ENCODE measurements around the gene ARSH.

Gene ARSH

DNA sequence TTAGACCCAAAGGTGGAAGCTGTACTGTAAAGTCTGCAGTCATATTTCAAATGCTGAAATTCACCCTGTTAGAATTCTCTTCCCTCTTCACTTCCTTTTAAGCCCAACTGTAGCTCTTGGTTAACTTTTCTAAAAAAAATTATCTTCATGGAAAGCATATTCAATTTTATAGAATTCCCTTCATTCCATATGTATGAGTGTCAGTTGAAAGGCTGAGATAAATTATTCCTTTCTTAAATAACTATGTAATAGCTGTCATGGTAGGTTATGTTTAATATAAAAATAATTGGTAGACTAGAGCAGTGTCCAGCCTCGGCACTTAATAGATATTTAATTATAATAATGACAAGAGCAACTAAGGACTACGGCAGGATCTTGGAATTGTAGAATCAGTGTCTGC, 16.8 kb upstream of the ARSH start:
- DNase-seq (ENCODE audit: low read depth), result no peak
- no peak for TF ChIP-seq CTCF (IDR thresholded peaks at IDR 0.05; ENCODE audit: insufficient read depth, low read depth, low read length, missing control alignments)
- H3K4me3 ChIP-seq (ENCODE audit: low read depth, low read length), result no peak overlapping the region

GRCh38 chrX:3010532-3010931, 4.2 kb downstream of the ARSH start:
- no peak for TF ChIP-seq CTCF (IDR thresholded peaks at IDR 0.05; ENCODE audit: insufficient read depth, low read depth, low read length, missing control alignments)
- no peak overlapping the region for H3K4me3 ChIP-seq (ENCODE audit: low read depth, low read length)
- no peak for DNase-seq (ENCODE audit: low read depth)

- H3K4me3 ChIP-seq (ENCODE audit: low read depth, low read length), result no peak overlapping the region
- no peak for TF ChIP-seq CTCF (IDR thresholded peaks at IDR 0.05; ENCODE audit: insufficient read depth, low read depth, low read length, missing control alignments)
- no peak for DNase-seq (ENCODE audit: low read depth)
Measured at GRCh38 chrX:3017492-3017891, 11.1 kb downstream of the ARSH start.

GRCh38 chrX:3024176-3024575, 17.8 kb downstream of the ARSH start:
- no peak for DNase-seq (ENCODE audit: low read depth)
- no peak for TF ChIP-seq CTCF (IDR thresholded peaks at IDR 0.05; ENCODE audit: insufficient read depth, low read depth, low read length, missing control alignments)
- H3K4me3 ChIP-seq (ENCODE audit: low read depth, low read length), result no peak overlapping the region

GRCh38 chrX:3026074-3026815, 19.9 kb downstream of the ARSH start:
- TF ChIP-seq CTCF (IDR thresholded peaks at IDR 0.05; ENCODE audit: insufficient read depth, low read depth, low read length, missing control alignments), result no peak
- no peak for DNase-seq (ENCODE audit: low read depth)

GRCh38 chrX:3029129-3029528, 22.8 kb downstream of the ARSH start:
- TF ChIP-seq CTCF (IDR thresholded peaks at IDR 0.05; ENCODE audit: insufficient read depth, low read depth, low read length, missing control alignments), result no peak
- H3K4me3 ChIP-seq (ENCODE audit: low read depth, low read length), result no peak overlapping the region
- no peak for DNase-seq (ENCODE audit: low read depth)

More at GRCh38 chrX:3026074-3026815, 19.9 kb downstream of the ARSH start:
- no peak overlapping the region for H3K4me3 ChIP-seq (ENCODE audit: low read depth, low read length)

DNA sequence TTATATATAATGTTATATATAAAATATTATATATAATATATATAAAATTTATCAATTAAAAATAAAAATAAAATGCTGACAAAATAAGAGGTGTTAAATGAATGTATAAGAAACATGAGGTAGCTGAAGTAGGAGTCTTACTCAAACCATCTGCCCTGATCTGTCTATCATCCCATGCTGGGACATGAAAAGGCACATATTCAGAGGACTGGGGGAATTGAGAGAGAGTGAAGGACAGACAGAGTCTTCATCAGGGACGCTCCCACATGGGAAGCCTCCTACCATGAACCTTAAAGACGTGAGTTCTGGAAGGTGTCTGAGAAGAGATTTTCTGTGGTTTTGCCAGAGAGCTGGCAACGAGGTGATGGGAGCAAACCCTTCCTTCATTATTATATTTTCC, 30.9 kb downstream of the ARSH start:
- no peak for DNase-seq (ENCODE audit: low read depth)
- no peak for TF ChIP-seq CTCF (IDR thresholded peaks at IDR 0.05; ENCODE audit: insufficient read depth, low read depth, low read length, missing control alignments)
- no peak overlapping the region for H3K4me3 ChIP-seq (ENCODE audit: low read depth, low read length)

All from GM12865 (cell line).